ENCODE results near the gene TMEM95.

TMEM95 gene

DNA sequence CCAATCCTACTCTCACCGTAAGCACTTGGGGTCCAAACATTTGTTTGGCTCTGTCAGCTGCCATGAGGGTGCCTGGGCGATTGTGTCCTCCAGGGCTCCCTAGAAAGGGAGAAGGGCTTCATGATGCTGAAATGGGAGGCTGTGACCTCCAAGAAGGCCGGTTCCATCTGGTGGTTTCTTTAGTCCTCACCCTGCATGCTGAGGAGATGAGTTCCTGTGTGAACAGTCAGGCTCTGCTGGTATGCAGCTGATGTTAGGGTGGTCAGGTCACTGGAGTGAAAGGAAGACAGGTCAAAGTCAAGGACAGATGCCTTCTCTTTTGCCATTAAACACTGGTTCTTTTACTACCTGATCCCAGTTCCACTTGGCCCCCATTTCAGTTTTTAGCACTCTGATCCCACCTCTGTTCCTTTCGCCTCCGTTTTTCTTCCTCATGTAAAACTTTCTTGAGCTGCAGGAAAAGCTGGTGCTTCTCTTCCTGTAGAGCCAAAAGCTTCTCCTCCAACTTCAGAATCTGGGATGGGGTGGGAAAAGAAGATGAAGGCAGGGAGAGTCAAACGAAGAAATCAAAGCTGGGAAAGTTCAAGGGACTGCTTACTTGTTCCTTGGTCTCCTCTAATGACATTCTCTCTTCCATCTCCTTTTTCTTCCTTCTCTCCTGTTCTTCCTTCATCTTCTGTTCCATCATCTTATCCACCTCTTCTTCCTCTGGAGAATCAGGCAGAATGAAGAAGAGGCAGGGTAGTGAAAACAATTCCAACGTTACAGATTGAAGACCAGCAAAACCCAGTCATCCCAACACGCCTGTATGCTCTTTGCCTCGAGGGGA lies 40.9 kb upstream of the TMEM95 start:
- peak; percentile 17 for FAIRE-seq
- TF ChIP-seq TAF1 (IDR thresholded peaks at IDR 0.05; ENCODE audit: borderline replicate concordance, low read depth, low read length), result no peak
- peak; percentile 11; the same call in 1 of the 2 replicates for TF ChIP-seq POLR2AphosphoS5 (IDR thresholded peaks at IDR 0.05; ENCODE audit: low read depth, low read length)
- peak; percentile 65 for TF ChIP-seq POLR2A (IDR thresholded peaks at IDR 0.05; ENCODE audit: low read depth, low read length)
- DNase-seq (ENCODE audit: insufficient read length), result peak; percentile 6

DNA sequence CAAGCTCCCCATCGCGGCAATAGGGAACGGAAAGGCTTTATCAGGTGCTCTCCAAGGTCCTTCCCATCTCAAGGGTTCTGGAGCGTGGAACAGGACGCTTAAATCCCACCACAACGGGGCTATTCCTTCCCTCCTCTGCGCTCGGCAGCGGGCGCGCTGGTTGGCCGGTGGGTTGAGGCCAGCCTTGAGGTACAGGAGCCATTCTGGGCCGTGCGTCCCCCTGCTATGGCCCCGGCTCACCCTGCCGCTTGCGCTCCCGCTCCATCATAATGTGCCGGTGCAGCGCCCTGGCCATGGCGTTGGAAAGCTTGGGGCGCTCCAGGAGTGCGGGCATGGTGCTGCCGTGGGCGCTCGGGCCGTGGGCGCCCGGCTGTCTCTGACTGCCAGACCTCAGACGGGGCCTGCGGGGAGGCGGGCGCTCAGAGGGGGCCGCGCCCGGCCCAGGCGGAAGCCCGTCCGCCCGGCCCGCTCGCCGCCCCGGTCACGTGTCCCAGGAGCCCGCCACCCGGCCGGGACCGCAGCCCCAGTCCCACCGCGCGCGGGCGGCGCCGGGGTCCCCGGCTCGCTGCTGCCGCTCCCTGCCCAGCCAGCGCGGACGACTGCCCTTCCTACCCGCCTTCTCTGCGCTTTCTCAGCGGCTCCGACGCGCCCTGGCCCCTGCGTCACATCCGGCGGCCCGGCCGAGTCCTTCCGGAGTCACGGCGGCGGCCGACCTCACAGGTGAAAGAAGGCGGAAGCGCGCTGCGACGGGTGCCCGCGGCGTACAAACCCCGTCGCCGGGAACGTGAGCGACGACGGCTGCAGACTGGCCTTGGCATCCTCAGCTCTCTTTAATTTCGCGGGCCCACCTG lies 40.0 kb upstream of the TMEM95 start, which contains the start of gene GPS2:
TSS of gene GPS2 (minus strand) at position 642 of the 851 bp plus-strand sequence. CDS start at position 334, 308 bp downstream.
- DNase-seq (ENCODE audit: insufficient read length) (peak; percentile 99), FAIRE-seq (peak; percentile 99)
- TF ChIP-seq POLR2AphosphoS5 (IDR thresholded peaks at IDR 0.05; ENCODE audit: low read depth, low read length) (peak; percentile 60), POLR2A (IDR thresholded peaks at IDR 0.05; ENCODE audit: low read depth, low read length) (peak; percentile 81; the same call in 1 of the 2 replicates), TAF1 (IDR thresholded peaks at IDR 0.05; ENCODE audit: borderline replicate concordance, low read depth, low read length) (peak; percentile 52; the same call in 1 of the 2 replicates)

DNA sequence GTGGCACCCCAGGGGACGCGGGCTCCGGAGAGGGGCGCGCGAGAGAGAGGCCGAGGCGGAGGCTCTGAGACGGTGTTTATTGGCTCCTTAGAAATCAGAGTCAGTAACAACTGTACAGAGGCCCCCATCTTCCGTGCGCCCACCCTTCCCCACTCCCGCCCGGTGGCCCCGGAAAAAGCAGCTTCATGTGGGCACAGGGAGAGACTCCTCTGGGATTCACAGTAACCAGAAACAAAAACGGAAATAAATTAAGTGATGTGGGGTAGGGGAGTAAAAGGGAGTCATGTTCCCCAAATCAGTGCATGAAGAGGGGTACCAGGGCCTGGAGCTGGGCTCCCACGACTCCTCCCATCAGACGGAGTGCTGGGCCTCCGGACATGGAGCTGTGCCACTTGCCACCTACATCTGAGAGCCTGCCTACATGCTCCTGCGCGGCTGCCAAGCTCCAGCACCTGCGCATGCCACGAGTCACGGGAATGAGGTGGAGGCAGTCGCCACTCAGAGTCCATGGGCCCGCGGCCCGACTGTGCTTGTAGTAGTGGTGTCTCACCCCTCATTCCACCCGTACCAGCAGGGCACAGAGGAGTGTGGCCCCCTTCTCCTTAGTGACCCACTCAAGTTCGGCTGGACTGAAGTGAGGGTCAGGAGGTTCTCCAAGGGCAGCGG lies 39.3 kb upstream of the TMEM95 start:
- TF ChIP-seq POLR2AphosphoS5 (IDR thresholded peaks at IDR 0.05; ENCODE audit: low read depth, low read length) (no peak), POLR2A (IDR thresholded peaks at IDR 0.05; ENCODE audit: low read depth, low read length) (no peak), TAF1 (IDR thresholded peaks at IDR 0.05; ENCODE audit: borderline replicate concordance, low read depth, low read length) (no peak)
- DNase-seq (ENCODE audit: insufficient read length) (no peak), FAIRE-seq (no peak)

DNA sequence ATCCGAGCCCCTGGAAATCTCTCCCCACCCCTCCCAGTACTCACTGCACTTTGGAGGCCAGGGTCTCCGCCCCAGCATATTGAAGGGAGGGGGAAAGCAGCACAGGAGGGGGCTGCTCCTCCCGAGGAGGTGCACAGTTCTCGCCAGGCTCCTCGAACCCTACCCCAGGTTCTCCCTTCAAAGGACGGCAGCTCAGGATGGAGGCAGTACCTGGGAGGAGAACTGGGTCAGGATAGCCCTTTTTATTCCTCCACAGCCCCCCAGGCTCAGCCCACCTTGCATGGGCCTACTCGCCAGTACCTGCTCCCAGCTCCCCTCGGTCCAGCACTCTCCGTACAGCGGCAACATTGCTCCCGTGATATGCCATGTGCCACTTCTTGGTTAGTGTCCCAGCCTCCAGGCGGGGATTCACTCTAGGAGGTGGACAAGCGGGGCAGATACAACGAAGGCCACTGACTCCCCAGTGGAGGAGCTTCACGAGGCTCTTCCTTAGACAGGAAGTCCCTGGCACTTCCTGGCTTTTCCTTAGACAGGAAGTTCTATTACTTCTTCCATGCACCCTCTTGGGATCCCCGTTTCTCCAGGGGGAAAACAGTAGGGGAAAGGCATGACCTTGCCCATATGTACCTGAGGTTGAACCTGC lies 37.7 kb upstream of the TMEM95 start:
- TF ChIP-seq POLR2AphosphoS5 (IDR thresholded peaks at IDR 0.05; ENCODE audit: low read depth, low read length) (no peak), TAF1 (IDR thresholded peaks at IDR 0.05; ENCODE audit: borderline replicate concordance, low read depth, low read length) (no peak), POLR2A (IDR thresholded peaks at IDR 0.05; ENCODE audit: low read depth, low read length) (no peak)
- FAIRE-seq (no peak), DNase-seq (ENCODE audit: insufficient read length) (no peak)

DNA sequence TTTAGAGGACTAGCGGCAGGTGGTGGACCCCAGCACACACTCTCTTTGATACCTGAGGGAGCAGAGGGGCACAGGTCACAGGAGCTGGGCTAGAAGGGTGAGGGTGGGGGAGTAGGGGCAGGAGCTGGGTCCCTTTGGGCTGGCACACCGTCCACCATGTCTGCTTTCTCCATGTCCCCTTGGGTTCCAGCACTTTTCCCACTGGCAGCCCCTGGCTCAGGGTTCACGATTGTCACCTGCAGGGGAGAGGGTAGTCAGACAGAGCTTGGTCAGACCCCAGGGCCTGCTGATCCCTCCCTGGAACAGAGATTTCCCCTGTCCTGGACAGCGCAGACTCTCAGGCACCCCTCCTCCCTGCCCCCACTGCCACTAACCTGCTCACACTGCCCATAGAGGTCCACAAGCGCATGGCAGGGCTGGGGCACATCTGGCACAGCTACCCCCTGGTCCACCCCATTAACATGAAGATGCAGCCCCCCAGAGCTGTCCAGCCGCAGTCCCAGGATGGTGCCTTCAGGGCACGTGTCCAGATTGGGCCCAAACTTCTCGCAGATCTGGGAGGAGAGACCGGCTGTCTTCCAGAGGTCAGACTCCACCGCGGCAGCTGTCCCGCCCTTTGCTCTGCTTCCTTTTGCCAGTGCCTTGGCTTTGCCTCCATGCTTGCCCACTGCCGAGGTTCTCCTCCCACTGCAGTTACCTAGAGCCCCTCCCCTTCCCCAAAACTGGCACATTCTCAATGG lies 36.7 kb upstream of the TMEM95 start:
- TF ChIP-seq POLR2AphosphoS5 (IDR thresholded peaks at IDR 0.05; ENCODE audit: low read depth, low read length) (no peak), POLR2A (IDR thresholded peaks at IDR 0.05; ENCODE audit: low read depth, low read length) (no peak), TAF1 (IDR thresholded peaks at IDR 0.05; ENCODE audit: borderline replicate concordance, low read depth, low read length) (no peak)
- DNase-seq (ENCODE audit: insufficient read length) (no peak), FAIRE-seq (no peak)

DNA sequence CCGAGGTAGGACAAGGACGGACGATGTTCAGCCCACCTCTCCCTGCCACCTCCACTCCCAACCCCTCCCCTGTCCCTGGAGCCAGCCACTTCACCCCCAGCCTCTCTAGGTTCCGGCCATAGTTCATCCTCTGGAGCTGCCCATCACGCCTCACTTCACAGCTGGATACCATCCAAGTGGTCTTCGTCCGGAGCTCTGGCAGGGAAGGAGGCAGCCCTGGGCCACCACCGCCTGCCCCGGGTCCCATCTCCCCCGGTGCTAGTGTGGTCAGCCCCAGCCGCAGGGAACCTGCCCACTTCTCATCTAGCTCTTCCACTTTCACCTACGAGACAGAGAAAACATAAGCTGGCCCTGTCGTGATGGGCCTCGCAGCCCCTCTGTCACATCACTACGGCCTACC lies 33.5 kb upstream of the TMEM95 start:
- DNase-seq (ENCODE audit: insufficient read length) (no peak), FAIRE-seq (no peak)
- no peak for TF ChIP-seq POLR2A (IDR thresholded peaks at IDR 0.05; ENCODE audit: low read depth, low read length)

DNA sequence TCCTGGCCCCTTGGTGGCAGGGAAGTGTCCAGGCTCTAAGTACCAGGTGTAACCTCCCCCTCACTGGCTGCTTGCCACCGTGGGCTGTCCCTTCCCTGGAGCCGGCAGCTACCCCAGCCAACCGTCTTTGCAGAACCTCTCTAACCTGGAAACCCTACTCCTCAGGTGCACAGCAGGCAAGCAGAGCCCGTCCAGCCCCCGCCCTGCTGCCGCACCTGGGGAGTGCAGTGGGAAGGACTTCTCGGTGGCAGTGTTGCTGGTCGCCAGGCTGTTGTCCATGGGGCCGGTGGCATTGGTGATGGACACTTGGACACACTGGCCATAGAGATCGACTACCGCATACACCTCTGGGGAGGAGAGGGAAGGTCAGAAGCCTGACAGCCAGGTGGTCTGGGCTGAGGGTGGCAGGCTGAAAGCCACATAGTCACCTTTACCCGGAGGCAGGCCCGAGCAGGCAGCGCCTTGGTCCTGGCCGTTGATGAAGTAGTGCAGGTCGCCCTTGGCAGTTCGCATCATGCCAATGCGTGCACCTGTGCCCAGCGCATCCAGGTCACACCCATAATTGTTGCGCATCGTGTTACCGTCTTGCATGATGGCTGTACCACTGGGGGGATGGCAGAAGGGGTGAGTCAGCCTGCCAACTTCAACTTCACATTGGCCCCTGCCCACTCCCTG lies 32.3 kb upstream of the TMEM95 start:
- DNase-seq (ENCODE audit: insufficient read length) (peak; percentile 17), FAIRE-seq (no peak)
- TF ChIP-seq POLR2AphosphoS5 (IDR thresholded peaks at IDR 0.05; ENCODE audit: low read depth, low read length), result no peak
- no peak for TF ChIP-seq TAF1 (IDR thresholded peaks at IDR 0.05; ENCODE audit: borderline replicate concordance, low read depth, low read length)
- TF ChIP-seq POLR2A (IDR thresholded peaks at IDR 0.05; ENCODE audit: low read depth, low read length), result no peak

DNA sequence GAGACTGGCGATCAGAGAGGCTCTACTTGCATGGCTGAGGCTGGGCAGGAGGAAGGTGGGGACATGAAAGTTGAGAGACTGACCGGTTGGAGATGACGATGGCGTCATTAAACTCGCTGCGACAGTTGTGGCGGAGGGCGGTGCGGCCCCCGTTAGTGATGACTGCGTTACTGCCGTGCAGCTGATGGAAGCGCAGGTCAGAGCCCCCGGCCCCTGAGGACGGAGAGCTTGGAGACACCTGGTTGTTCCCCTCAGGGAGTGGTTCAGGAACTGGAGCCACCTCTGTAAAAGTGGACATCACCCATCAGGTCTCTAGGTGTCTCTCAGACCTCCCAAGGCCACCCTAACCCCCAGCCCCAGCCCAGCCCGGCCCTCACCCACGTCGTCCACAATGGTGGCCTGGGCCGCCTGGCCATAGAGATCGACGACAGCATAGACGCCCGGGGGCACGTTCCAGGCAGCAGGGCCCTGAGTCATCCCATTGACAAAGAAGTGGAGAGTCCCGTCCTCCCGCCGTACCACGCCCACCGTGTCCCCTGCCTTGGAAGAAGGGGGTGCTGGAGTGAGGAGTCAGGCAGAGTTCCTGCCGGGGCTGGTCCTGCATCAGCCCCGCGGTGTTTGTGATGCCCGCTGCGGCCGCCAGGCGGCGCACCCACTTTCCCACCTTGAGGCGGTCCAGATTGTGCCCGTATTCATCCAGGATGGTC lies 31.1 kb upstream of the TMEM95 start:
- DNase-seq (ENCODE audit: insufficient read length) (peak; percentile 84), FAIRE-seq (peak; percentile 92)
- no peak for TF ChIP-seq POLR2A (IDR thresholded peaks at IDR 0.05; ENCODE audit: low read depth, low read length)
- no peak for TF ChIP-seq POLR2AphosphoS5 (IDR thresholded peaks at IDR 0.05; ENCODE audit: low read depth, low read length)
- TF ChIP-seq TAF1 (IDR thresholded peaks at IDR 0.05; ENCODE audit: borderline replicate concordance, low read depth, low read length), result no peak

DNA sequence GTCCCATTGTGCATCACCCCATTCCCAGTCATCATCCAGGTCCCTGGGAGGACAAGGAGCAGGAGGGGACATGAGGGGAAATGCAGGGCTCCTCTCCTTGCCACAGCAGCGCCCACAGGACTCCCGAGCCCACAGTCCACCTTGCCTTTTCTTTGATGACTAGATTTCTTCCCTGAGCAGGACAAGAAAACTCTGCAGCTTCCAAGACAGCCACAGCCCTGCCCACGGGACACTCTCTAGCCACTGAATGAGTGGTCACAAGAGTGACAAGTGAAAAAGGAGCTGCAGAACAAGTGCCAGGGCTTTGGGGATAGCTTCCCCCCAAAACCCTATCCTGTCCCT lies 30.5 kb upstream of the TMEM95 start:
- no peak for DNase-seq (ENCODE audit: insufficient read length)
- no peak for FAIRE-seq

More for the DNA sequence above, 30.5 kb upstream of the TMEM95 start:
- no peak for TF ChIP-seq POLR2AphosphoS5 (IDR thresholded peaks at IDR 0.05; ENCODE audit: low read depth, low read length)
- no peak for TF ChIP-seq POLR2A (IDR thresholded peaks at IDR 0.05; ENCODE audit: low read depth, low read length)
- no peak for TF ChIP-seq TAF1 (IDR thresholded peaks at IDR 0.05; ENCODE audit: borderline replicate concordance, low read depth, low read length)

Measured in GM12892 (cell line).